IPS-15b (cell line): ENCODE measurements around the gene TRAPPC1.

Experiments
- H3K27me3 ChIP-seq: one replicate; pipeline ENCODE4 v1.6.1; 2013; ENCODE audit warnings: low read length; ENCODE audit not compliant: control insufficient read depth, insufficient read depth
- H3K36me3 ChIP-seq: one replicate; pipeline ENCODE4 v1.6.1; 2013; ENCODE audit warnings: low read length; ENCODE audit not compliant: control insufficient read depth, insufficient read depth
- H3K4me1 ChIP-seq: one replicate; pipeline ENCODE4 v1.6.1; 2013; ENCODE audit warnings: mild to moderate bottlenecking, low read length; ENCODE audit not compliant: control insufficient read depth, insufficient read depth
- H3K4me3 ChIP-seq: one replicate; pipeline ENCODE4 v1.5.1; 2013; ENCODE audit warnings: low read depth, low read length
- H3K9ac ChIP-seq: one replicate; pipeline ENCODE4 v1.6.1; 2013; ENCODE audit warnings: low read depth, mild to moderate bottlenecking, low read length
- H3K9me3 ChIP-seq: one replicate; pipeline ENCODE4 v1.6.1; 2013; ENCODE audit warnings: mild to moderate bottlenecking, low read length; ENCODE audit not compliant: control insufficient read depth, insufficient read depth

TRAPPC1 gene

DNA sequence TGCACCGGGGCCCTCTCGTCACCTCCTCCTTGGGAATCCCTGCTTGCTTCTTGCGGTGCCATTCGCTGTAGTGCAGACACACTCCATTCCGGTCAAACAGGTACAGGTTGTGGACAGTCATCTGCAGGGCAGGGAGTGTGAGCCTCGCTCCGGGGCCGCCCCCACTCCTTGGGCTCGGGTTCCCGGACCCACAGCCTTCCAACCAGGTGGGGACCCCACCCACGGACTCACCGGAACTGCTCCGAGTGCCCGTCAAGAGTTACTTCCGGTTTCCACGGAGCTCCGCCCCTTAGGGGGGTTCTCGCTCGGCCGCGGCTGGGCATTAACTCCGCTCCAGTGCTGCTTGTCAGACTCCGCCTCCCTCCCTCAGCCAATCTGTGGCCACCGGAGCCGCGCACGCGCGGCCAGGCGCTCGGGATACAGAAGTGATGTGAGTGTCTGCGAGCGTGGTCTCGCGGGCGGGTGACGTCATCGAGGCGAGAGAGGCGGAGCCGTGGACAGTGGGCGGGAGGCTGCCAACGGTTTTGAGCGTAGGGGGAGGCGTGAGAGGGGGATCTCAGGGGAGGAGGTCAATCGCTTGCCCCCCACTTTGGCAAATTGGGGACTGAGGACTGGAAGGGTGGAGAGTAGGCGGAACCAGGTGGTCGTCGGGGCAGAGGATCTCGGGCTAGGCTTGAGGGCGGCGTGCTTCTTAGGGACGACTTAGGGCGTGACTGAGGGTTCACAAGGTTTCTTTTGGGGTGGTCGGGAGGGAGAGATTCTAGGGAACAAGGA lies at the start of gene TRAPPC1, which contains the start of gene CNTROB:
TSS of gene TRAPPC1 (minus strand) at position 238 of the 774 bp plus-strand sequence. CDS start at position 121, 117 bp downstream.
TSS of gene CNTROB (plus strand) at position 498 of the 774 bp plus-strand sequence. CDS start 874 bp downstream, outside the sequence.
- Histone ChIP-seq H3K4me3 (peak within 1 kb of the TSS; percentile 99), H3K36me3 (peaks cover 4% of the 10 kb centered on the region), H3K9me3 (no peaks in the 10 kb centered on the region), H3K9ac (peak within 1 kb of the TSS; percentile 65), H3K27me3 (peaks cover 42% of the 10 kb centered on the region), H3K4me1 (peaks cover 2% of the 10 kb centered on the region)

DNA sequence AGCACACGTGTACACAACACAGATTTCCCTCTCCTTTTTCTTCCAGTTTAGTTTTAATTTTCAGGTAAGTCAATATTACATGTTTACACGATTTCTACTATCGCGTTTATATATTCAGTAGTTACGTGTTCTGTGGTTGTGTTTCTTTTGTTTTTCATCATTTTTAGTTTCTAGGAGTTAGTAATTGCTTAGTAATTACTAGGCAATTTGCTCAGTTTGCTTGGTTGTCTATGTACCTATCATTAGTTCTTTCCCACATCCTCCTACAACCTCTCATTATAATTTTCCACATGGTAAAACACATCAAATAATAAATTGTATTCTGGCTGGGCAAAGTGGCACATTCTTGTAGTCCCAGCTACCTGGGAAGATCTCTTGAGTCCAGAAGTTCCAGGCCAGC lies 46.1 kb upstream of the TRAPPC1 start:
- Histone ChIP-seq H3K4me1 (no peaks in the 10 kb centered on the region), H3K36me3 (no peaks in the 10 kb centered on the region), H3K27me3 (no peaks in the 10 kb centered on the region), H3K4me3 (no peak overlapping the region), H3K9ac (no peak overlapping the region), H3K9me3 (no peaks in the 10 kb centered on the region)

DNA sequence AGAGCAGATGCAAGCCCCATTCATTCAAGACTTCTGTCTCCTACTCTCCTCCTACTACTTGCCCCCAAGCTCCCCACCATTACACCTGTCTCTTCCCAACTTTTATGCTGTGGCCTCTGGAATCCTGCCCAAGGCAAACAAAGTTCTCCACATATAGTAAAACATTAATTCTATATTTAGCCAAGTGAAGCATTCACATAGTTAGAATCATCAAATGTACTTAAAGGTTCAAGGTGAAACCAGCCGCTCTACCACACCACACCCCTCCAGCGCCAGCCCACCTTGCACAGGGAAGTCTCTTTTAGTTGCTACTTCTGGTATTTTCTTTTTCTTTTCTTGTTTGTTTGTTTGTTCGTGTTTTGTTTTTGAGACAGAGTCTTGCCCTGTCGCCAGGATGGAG lies 45.3 kb upstream of the TRAPPC1 start:
- no peaks in the 10 kb centered on the region for H3K9me3 ChIP-seq
- no peak overlapping the region for H3K9ac ChIP-seq
- no peaks in the 10 kb centered on the region for H3K4me1 ChIP-seq
- H3K36me3 ChIP-seq: no peaks in the 10 kb centered on the region
- no peak overlapping the region for H3K4me3 ChIP-seq
- no peaks in the 10 kb centered on the region for H3K27me3 ChIP-seq

GRCh38 chr17:7974638-7975131 lies 42.9 kb upstream of the TRAPPC1 start:
- no peak overlapping the region for H3K9ac ChIP-seq
- no peaks in the 10 kb centered on the region for H3K9me3 ChIP-seq
- H3K4me1 ChIP-seq: no peaks in the 10 kb centered on the region
- no peak overlapping the region for H3K4me3 ChIP-seq
- no peaks in the 10 kb centered on the region for H3K27me3 ChIP-seq
- H3K36me3 ChIP-seq: no peaks in the 10 kb centered on the region

- no peaks in the 10 kb centered on the region for H3K4me1 ChIP-seq
- no peaks in the 10 kb centered on the region for H3K27me3 ChIP-seq
- no peaks in the 10 kb centered on the region for H3K9me3 ChIP-seq
- H3K36me3 ChIP-seq: no peaks in the 10 kb centered on the region
- H3K9ac ChIP-seq: no peak overlapping the region
- no peak overlapping the region for H3K4me3 ChIP-seq
Measured at GRCh38 chr17:7972131-7972785, 40.5 kb upstream of the TRAPPC1 start.

- Histone ChIP-seq H3K9ac (no peak overlapping the region), H3K9me3 (no peaks in the 10 kb centered on the region), H3K4me3 (no peak overlapping the region), H3K36me3 (no peaks in the 10 kb centered on the region), H3K27me3 (no peaks in the 10 kb centered on the region), H3K4me1 (no peaks in the 10 kb centered on the region)
Measured at GRCh38 chr17:7971651-7972050, 39.9 kb upstream of the TRAPPC1 start.

DNA sequence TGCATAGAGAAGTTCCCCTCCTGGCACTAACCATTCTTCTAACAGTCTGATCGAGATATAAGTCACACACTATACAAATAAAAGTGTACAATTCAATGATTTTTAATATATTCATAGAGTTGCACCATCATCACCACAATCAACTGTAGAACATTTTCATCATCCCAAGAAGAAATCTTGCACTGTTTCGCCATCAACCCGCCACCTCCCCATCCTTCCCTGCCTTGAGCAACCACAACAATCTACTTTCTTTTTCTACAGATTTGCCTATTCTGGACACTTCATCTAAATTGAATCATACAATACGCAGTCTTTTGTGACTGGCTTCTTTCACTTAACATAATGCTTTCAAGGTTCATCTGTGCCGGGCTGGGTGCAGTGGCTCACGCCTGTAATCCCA lies 37.7 kb upstream of the TRAPPC1 start:
- H3K4me1 ChIP-seq: no peaks in the 10 kb centered on the region
- H3K36me3 ChIP-seq: no peaks in the 10 kb centered on the region
- H3K27me3 ChIP-seq: no peaks in the 10 kb centered on the region
- H3K9ac ChIP-seq: no peak overlapping the region
- H3K9me3 ChIP-seq: no peaks in the 10 kb centered on the region
- no peak overlapping the region for H3K4me3 ChIP-seq

DNA sequence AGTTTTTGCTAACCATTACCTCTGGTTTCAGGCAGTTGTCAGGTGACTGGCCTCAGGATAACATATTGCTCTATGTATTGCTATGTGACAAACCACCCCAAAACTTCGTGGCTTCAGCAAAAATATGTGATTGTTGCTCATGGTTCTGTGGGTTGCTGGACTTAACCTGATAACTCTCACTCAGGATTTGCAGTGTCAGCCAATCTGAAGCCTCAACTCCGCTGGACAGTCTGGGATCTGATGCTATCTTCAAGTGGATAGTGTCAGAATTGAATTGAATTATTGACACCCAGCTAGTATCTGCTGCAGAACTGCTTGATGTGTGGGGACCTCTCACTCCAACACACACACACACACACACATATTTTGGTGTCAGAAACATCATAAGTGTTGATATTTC lies 36.0 kb upstream of the TRAPPC1 start:
- H3K4me3 ChIP-seq: no peak overlapping the region
- no peak overlapping the region for H3K9ac ChIP-seq

DNA sequence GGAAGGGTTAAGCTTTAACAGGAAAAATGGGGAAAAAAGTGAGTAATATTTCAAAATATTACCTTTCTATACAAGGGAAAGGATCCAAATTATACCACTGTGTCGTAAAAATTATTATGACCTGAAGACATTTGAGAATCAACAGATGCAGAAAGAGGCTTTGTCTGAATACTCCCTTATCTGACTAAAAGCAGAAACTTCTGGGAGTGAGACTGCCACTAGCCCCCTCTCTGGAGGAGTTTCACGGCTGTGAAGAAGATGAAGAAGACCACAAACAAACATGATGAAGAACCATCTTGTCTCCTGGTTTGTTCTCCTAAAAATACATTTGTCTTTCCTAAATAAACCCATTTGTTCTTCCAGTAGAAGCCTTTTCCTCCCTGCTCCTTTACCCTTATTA lies 29.7 kb upstream of the TRAPPC1 start:
- no peaks in the 10 kb centered on the region for H3K27me3 ChIP-seq
- no peak overlapping the region for H3K9ac ChIP-seq
- no peaks in the 10 kb centered on the region for H3K4me1 ChIP-seq
- H3K4me3 ChIP-seq: no peak overlapping the region
- H3K36me3 ChIP-seq: no peaks in the 10 kb centered on the region
- no peaks in the 10 kb centered on the region for H3K9me3 ChIP-seq

More for the DNA sequence above, 36.0 kb upstream of the TRAPPC1 start:
- Histone ChIP-seq H3K36me3 (no peaks in the 10 kb centered on the region), H3K9me3 (no peaks in the 10 kb centered on the region), H3K27me3 (no peaks in the 10 kb centered on the region), H3K4me1 (no peaks in the 10 kb centered on the region)

DNA sequence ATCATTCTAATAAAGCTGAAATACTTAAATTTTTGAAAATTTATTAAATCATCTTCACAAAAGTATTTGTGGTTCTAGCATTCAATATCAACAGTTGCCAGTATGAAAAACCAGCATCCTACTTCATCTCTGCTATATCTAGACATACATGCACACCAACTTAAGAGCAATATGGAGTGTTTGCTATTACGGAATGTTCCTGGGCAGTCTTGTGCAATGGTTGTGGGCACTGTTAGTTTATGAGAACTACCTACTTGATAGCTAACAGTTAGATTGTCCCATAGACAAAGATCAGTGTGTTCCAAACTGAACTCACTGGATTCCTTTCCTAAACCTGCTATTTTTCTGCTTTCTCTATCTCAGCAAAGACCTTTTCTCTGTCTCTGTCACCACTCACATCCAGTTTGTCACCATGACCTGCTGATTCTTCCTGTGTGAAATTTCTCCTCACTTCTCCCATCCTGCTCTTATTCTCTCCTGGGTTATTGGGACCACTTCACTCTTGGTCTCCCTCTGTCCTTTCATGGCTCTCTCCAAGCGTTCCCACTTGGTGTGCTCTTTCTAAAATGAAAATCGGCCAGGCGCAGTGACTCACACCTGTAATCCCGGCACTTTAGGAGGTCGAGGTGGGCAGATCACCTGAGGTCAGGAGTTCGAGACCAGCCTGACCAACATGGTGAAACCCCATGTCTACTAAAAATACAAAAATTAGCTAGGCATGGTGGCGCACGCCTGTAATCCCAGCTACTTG lies 27.9 kb upstream of the TRAPPC1 start:
- no peak overlapping the region for H3K4me3 ChIP-seq
- H3K9ac ChIP-seq: no peak overlapping the region

DNA sequence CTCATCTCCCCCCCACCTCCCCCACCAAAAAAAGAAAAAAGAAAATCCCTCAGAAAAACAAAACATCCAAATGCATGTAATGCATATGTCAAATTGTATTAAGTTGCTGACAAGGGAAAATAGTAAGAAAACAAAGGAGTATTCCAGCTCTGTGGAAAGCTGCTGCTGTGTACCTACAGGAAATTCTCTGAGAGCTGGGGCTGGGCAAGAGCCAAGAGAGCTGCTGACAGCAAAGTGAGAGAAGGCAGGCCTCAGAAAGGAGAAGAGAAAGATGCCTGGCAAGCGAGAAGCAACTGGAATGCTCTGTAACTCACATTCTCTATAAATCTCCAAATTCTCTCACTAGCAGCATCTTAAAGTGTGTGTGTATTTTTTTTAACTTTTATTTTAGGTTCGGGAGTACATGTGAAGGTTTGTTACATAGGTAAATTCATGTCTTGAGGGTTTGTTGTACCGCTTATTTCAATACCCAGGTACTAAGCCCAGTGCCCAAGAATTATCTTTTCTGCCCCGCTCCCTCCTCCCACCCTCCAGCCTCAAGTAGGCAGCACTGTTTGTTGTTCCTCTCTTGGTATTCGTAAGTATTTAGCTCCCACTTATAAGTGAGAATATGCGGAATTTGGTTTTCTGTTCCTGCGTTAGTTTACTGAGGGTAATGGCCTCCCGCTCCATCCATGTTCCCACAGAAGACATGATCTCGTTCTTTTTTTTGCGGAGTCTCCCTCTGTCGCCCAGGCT lies 24.7 kb upstream of the TRAPPC1 start:
- Histone ChIP-seq H3K9ac (no peak overlapping the region), H3K9me3 (no peaks in the 10 kb centered on the region), H3K4me1 (no peaks in the 10 kb centered on the region), H3K27me3 (no peaks in the 10 kb centered on the region), H3K36me3 (no peaks in the 10 kb centered on the region), H3K4me3 (no peak overlapping the region)

More for the DNA sequence above, 27.9 kb upstream of the TRAPPC1 start:
- no peaks in the 10 kb centered on the region for H3K27me3 ChIP-seq
- H3K36me3 ChIP-seq: no peaks in the 10 kb centered on the region
- no peaks in the 10 kb centered on the region for H3K9me3 ChIP-seq
- H3K4me1 ChIP-seq: no peaks in the 10 kb centered on the region
